ENCODE measurements around the gene SUFU. TPM values are rescaled to one million over a fixed set of nuclear protein-coding genes. Genes with fewer than 3 reads are reported as not detected.

The SUFU gene
- total and polyA plus RNA-seq, 2 of the 8 experiments (the other 6 are each of a cell fraction or from before 2014, with no cell fraction given), result 7.0 to 10.8 TPM

DNA sequence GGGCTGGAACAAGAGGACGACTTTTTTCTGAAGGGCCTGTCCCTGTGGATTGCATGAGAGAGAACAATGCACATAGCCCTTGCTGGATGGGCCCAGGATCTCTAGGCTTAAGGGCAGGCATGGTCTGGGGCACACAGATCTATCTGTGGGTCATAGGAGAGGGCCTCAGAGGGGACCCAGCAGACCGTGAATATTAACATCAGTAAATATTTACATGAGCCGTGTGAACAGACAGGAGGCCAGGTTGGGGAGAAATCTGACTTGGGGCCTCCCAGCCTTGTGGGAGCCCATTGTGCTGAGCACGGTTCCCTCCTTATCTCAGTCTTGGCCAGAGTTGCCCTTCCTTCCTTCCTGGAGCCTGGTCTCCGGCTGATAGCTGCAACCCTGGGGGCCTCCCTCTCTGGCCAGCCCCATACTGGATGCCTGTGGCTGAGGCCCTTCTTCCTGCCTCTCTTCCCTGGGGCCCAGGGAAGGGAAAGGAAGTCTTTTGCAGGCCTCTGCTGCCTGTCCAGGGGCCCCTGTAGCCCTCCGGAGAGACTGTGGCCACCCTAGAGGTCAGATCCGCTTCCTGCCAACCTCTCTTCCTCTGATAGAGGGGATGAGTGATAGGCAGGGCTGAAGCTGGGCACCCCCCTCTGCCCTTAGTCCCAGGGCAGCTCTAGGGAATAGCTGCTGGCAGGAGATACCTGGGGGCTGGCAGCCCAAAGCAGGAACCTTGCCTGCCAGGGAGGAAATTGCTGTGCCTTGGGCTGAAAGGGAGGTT is 96.0 kb downstream of the SUFU start (continued):
- TF ChIP-seq, protein P1, sequence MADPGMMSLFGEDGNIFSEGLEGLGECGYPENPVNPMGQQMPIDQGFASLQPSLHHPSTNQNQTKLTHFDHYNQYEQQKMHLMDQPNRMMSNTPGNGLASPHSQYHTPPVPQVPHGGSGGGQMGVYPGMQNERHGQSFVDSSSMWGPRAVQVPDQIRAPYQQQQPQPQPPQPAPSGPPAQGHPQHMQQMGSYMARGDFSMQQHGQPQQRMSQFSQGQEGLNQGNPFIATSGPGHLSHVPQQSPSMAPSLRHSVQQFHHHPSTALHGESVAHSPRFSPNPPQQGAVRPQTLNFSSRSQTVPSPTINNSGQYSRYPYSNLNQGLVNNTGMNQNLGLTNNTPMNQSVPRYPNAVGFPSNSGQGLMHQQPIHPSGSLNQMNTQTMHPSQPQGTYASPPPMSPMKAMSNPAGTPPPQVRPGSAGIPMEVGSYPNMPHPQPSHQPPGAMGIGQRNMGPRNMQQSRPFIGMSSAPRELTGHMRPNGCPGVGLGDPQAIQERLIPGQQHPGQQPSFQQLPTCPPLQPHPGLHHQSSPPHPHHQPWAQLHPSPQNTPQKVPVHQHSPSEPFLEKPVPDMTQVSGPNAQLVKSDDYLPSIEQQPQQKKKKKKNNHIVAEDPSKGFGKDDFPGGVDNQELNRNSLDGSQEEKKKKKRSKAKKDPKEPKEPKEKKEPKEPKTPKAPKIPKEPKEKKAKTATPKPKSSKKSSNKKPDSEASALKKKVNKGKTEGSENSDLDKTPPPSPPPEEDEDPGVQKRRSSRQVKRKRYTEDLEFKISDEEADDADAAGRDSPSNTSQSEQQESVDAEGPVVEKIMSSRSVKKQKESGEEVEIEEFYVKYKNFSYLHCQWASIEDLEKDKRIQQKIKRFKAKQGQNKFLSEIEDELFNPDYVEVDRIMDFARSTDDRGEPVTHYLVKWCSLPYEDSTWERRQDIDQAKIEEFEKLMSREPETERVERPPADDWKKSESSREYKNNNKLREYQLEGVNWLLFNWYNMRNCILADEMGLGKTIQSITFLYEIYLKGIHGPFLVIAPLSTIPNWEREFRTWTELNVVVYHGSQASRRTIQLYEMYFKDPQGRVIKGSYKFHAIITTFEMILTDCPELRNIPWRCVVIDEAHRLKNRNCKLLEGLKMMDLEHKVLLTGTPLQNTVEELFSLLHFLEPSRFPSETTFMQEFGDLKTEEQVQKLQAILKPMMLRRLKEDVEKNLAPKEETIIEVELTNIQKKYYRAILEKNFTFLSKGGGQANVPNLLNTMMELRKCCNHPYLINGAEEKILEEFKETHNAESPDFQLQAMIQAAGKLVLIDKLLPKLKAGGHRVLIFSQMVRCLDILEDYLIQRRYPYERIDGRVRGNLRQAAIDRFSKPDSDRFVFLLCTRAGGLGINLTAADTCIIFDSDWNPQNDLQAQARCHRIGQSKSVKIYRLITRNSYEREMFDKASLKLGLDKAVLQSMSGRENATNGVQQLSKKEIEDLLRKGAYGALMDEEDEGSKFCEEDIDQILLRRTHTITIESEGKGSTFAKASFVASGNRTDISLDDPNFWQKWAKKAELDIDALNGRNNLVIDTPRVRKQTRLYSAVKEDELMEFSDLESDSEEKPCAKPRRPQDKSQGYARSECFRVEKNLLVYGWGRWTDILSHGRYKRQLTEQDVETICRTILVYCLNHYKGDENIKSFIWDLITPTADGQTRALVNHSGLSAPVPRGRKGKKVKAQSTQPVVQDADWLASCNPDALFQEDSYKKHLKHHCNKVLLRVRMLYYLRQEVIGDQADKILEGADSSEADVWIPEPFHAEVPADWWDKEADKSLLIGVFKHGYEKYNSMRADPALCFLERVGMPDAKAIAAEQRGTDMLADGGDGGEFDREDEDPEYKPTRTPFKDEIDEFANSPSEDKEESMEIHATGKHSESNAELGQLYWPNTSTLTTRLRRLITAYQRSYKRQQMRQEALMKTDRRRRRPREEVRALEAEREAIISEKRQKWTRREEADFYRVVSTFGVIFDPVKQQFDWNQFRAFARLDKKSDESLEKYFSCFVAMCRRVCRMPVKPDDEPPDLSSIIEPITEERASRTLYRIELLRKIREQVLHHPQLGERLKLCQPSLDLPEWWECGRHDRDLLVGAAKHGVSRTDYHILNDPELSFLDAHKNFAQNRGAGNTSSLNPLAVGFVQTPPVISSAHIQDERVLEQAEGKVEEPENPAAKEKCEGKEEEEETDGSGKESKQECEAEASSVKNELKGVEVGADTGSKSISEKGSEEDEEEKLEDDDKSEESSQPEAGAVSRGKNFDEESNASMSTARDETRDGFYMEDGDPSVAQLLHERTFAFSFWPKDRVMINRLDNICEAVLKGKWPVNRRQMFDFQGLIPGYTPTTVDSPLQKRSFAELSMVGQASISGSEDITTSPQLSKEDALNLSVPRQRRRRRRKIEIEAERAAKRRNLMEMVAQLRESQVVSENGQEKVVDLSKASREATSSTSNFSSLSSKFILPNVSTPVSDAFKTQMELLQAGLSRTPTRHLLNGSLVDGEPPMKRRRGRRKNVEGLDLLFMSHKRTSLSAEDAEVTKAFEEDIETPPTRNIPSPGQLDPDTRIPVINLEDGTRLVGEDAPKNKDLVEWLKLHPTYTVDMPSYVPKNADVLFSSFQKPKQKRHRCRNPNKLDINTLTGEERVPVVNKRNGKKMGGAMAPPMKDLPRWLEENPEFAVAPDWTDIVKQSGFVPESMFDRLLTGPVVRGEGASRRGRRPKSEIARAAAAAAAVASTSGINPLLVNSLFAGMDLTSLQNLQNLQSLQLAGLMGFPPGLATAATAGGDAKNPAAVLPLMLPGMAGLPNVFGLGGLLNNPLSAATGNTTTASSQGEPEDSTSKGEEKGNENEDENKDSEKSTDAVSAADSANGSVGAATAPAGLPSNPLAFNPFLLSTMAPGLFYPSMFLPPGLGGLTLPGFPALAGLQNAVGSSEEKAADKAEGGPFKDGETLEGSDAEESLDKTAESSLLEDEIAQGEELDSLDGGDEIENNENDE (IDR thresholded peaks at IDR 0.05; ENCODE audit: insufficient replicate concordance, low read length), result no peak
- no peak for TF ChIP-seq KDM5A (IDR thresholded peaks at IDR 0.05; ENCODE audit: low read length)
- no peak for TF ChIP-seq CBX8 (IDR thresholded peaks at IDR 0.05; ENCODE audit: borderline replicate concordance, low read depth, low read length)

All from H1 (cell line).